ENCODE measurements around the gene IGFBP2. TPM values are rescaled to one million over a fixed set of nuclear protein-coding genes. Genes with fewer than 3 reads are reported as not detected.

IGFBP2 gene
- total RNA-seq, 4 donors from 2014 or later = 10.5 to 155 (median 101) TPM

DNA sequence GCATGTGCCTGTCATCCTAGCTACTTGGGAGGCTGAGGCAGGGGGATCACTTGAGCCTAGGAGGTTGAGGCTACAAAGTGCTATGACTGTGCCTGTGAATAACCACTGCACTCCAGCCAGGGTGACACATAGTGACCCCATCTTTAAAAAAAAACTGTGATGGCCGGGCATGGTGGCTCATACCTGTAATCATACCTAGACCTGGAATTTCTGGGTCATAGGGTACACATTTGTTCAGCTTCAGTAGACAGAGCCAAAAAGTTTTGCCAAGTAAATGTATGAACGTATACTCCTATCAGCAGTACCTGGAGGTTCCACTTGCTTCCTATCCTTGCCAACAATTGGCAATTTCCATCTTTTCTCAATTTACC, 6.4 kb upstream of the IGFBP2 start:
- TF ChIP-seq POLR2AphosphoS5 (IDR thresholded peaks at IDR 0.05) = no peak
- TF ChIP-seq, protein P1, sequence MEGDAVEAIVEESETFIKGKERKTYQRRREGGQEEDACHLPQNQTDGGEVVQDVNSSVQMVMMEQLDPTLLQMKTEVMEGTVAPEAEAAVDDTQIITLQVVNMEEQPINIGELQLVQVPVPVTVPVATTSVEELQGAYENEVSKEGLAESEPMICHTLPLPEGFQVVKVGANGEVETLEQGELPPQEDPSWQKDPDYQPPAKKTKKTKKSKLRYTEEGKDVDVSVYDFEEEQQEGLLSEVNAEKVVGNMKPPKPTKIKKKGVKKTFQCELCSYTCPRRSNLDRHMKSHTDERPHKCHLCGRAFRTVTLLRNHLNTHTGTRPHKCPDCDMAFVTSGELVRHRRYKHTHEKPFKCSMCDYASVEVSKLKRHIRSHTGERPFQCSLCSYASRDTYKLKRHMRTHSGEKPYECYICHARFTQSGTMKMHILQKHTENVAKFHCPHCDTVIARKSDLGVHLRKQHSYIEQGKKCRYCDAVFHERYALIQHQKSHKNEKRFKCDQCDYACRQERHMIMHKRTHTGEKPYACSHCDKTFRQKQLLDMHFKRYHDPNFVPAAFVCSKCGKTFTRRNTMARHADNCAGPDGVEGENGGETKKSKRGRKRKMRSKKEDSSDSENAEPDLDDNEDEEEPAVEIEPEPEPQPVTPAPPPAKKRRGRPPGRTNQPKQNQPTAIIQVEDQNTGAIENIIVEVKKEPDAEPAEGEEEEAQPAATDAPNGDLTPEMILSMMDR (IDR thresholded peaks at IDR 0.05) = no peak
- no peak for TF ChIP-seq POLR2A (IDR thresholded peaks at IDR 0.05)
- no peak for TF ChIP-seq EP300 (IDR thresholded peaks at IDR 0.05; ENCODE audit: low read depth)
- H3K36me3 ChIP-seq = no peaks in the 10 kb centered on the region
- H3K9me3 ChIP-seq = no peaks in the 10 kb centered on the region
- in situ Hi-C loops (cut with MboI; ENCODE audit: low pct_ligation_motif_present in 1 of 4, low pct_unique_long_range_greater_than_20kb in 1 of 4, low sequenced_read_pairs in 3 of 4) (no loop called here), intact Hi-C loops (cut with DNase I; ENCODE audit: low total_unique reads) (no loop called here)
- no peak overlapping the region for H3K27ac ChIP-seq
- no peak for DNase-seq
- WGBS, 2 donors (ENCODE audit: low coverage in 1 of 2) = 74 to 75% methylated on average over 1 to 2 of the region's 2 CpGs
- H3K27me3 ChIP-seq = peaks cover 2% of the 10 kb centered on the region
- no peak overlapping the region for H3K4me3 ChIP-seq
- peaks cover 0 to under 1% (median 0%) of the 10 kb centered on the region in 4 donors for H3K4me1 ChIP-seq

- in situ Hi-C loops (cut with MboI; ENCODE audit: low pct_ligation_motif_present in 1 of 4, low pct_unique_long_range_greater_than_20kb in 1 of 4, low sequenced_read_pairs in 3 of 4) (no loop called here), intact Hi-C loops (cut with DNase I; ENCODE audit: low total_unique reads) (no loop called here)
- DNase-seq = no peak
- Histone ChIP-seq H3K36me3 (no peaks in the 10 kb centered on the region), H3K27ac (no peak overlapping the region), H3K9me3 (no peaks in the 10 kb centered on the region), H3K4me1 (peaks cover 0 to 15% (median 7%) of the 10 kb centered on the region in 4 donors), H3K27me3 (peaks cover 27% of the 10 kb centered on the region), H3K4me3 (no peak overlapping the region)
- WGBS, 2 donors (ENCODE audit: low coverage in 1 of 2) = 61 to 74% methylated on average over 4 of the region's 4 CpGs
- TF ChIP-seq POLR2AphosphoS5 (IDR thresholded peaks at IDR 0.05) (no peak), EP300 (IDR thresholded peaks at IDR 0.05; ENCODE audit: low read depth) (no peak), POLR2A (IDR thresholded peaks at IDR 0.05) (no peak)
- TF ChIP-seq, protein P1 (IDR thresholded peaks at IDR 0.05) = no peak
Observed at GRCh38 chr2:216629784-216630183, 3.4 kb upstream of the IGFBP2 start.

DNA sequence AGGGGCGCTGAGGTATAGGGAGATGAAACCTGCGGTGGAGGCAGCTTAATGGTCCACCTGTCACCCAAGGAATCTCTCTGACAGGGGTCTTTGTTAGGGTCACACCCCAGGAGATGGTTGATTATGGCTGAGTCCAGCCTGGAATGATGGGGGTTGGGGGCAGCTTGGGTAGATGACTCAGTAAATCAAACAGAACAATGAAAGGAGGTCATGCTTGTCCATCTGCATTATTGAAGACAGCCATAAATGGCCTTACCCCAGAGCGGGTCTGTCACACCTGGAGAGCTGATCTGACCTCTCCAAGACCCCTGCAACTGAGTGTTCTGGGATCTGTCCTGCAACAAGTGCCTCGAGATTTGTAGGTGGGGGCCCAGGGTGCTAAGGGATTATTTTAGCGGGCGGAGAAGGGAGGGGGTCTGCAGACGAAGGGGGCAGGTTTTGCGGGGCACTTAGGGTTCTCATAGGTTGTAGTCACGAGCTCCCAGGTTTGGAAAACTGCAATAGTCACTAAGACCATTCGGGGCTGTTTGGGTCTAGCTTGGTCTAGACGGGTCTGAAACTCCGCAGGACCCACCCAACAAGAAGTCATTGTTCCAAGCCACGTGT, 771 bp upstream of the IGFBP2 start:
- Histone ChIP-seq H3K9me3 (no peaks in the 10 kb centered on the region), H3K27me3 (peaks cover 51% of the 10 kb centered on the region), H3K4me3 (no peak overlapping the region), H3K27ac (no peak overlapping the region), H3K36me3 (no peaks in the 10 kb centered on the region), H3K4me1 (peaks cover 0 to 39% (median 30%) of the 10 kb centered on the region in 4 donors)
- no peak for DNase-seq
- intact Hi-C loops (cut with DNase I; ENCODE audit: low total_unique reads) = no loop called here
- 46 to 55% methylated on average over 2 to 13 of the region's 13 CpGs for WGBS, 2 donors (ENCODE audit: low coverage in 1 of 2)
- in situ Hi-C loops (cut with MboI; ENCODE audit: low pct_ligation_motif_present in 1 of 4, low pct_unique_long_range_greater_than_20kb in 1 of 4, low sequenced_read_pairs in 3 of 4) = no loop called here
- no peak for TF ChIP-seq POLR2AphosphoS5 (IDR thresholded peaks at IDR 0.05)
- TF ChIP-seq POLR2A (IDR thresholded peaks at IDR 0.05) = no peak
- TF ChIP-seq, protein P1 (IDR thresholded peaks at IDR 0.05) = no peak
- TF ChIP-seq EP300 (IDR thresholded peaks at IDR 0.05; ENCODE audit: low read depth) = no peak

- TF ChIP-seq, protein P1 (IDR thresholded peaks at IDR 0.05) = no peak
- TF ChIP-seq EP300 (IDR thresholded peaks at IDR 0.05; ENCODE audit: low read depth) = no peak
- no peak for TF ChIP-seq POLR2AphosphoS5 (IDR thresholded peaks at IDR 0.05)
- no peak for TF ChIP-seq POLR2A (IDR thresholded peaks at IDR 0.05)
- in situ Hi-C loops (cut with MboI; ENCODE audit: low pct_ligation_motif_present in 1 of 4, low pct_unique_long_range_greater_than_20kb in 1 of 4, low sequenced_read_pairs in 3 of 4) (no loop called here), intact Hi-C loops (cut with DNase I; ENCODE audit: low total_unique reads) (no loop called here)
- Histone ChIP-seq H3K9me3 (no peaks in the 10 kb centered on the region), H3K4me3 (peak overlapping the region; percentile 43 to 65 (median 57)), H3K27me3 (peaks cover 65% of the 10 kb centered on the region), H3K27ac (peak overlapping the region; percentile 23 to 78 (median 64)), H3K36me3 (no peaks in the 10 kb centered on the region), H3K4me1 (peaks cover 0 to 43% (median 33%) of the 10 kb centered on the region in 4 donors)
- DNase-seq = peak; percentile 21
- 0 to 1% methylated on average over 15 to 52 of the region's 71 CpGs for WGBS, 2 donors (ENCODE audit: low coverage in 1 of 2)
Observed at GRCh38 chr2:216633616-216634369, 573 bp downstream of the IGFBP2 start.
